HG02973 (cell line): ENCODE data around the gene ANKRD33B.
"Not testable (repeated sequence)": the region's sequence is repeated elsewhere in the genome, so short reads cannot be mapped to it uniquely, and the experiment has no call there.

Experiments
- ATAC-seq: cut with Tn5 transposase; IDR thresholded peaks from one replicate; pipeline ENCODE4 v1.9.1; 2021; ENCODE audit warnings: moderate library complexity; ENCODE audit not compliant: unreplicated experiment

ANKRD33B gene

DNA sequence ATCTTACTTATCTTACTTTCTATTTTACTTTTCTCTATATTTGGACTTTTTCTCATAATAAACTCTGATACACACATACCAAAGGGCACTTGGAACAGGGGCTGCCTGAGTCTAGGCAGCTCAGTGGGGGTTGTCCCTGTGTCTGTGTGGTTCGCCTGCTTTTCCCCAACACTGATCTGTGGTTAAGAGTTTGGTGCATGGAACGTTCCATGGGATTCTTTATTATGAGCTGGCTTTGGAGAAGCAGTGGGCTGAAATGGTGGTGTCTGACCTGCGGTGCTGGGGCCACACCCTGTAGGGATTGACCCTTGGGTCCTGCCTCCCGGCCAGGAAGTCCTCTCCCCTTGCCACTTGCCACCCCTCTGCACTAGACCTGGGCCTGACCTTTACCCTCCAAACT lies 47.4 kb downstream of the ANKRD33B start:
- ATAC-seq: no peak

DNA sequence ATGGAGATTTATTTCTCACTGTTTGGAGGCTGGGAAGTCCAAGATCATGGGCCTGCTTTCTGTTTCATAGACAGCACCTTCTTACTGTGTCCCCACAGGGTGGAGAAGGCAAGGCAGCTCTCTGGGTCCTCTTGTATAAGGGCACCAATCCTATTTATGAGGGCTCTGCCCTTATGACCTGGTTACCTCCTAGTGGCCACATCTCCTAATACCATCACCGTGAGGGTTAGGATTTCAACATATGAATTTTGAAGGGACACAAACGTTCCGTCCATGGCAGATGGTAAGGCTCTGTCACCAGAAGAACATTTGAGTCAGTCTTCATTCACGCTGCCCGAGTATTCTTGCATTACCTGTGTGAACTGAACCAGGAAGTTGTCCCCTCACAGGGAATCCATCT lies 48.4 kb downstream of the ANKRD33B start:
- no peak for ATAC-seq

DNA sequence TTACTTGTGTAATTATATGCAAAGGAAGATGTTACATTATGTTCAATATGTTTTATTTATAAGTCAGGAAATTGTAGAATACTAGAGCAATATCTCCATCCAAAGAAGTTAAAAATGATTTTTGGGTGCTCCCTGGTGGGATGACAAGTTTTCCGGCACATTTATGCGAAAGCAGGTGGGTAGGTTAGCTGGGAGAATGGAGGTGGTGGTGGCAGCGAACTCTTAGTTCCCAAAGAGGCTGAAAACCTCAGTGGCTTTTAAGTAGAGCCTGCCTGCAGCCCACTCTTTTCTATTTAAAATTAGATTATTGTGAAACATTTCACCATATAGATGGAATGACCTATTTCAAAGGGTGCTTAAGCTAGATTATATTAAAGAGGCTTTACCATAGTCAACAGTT lies 51.8 kb downstream of the ANKRD33B start:
- no peak for ATAC-seq

DNA sequence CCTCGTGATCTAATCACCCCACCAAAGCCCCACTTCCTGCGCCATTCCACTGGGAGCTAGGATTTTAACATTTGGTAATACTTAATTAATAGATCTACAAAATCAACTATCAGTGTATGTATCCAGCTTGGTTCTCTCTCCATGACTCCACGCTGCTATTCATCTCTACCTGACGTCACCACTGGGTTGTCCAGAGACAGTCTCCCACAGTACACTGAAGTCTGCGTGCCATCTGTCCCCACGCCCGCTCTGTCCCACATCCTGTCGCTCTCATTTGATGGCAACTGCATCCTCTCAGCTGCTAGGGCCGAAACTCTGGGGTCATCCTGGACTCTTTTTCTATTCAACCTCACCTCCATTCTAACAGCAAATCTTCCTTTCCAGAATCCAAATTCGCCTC lies 53.2 kb downstream of the ANKRD33B start:
- no peak for ATAC-seq

DNA sequence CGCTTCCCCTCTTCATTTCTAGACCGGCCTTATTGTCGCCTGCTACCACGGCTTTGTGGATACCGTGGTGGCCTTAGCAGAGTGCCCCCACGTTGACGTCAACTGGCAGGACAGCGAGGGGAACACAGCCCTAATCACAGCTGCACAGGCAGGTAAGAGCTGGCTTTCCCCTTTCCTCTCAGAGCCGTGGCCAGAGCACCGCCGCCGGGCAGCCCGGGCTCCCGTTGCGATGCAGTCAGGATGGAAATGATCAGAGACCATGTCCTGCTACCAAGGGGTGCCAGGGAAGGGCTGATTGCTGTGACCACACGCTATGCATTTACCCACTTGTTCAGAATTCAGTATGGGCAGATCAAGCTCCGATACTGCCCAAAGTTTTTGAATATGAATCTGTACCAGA lies 54.4 kb downstream of the ANKRD33B start:
- no peak for ATAC-seq

DNA sequence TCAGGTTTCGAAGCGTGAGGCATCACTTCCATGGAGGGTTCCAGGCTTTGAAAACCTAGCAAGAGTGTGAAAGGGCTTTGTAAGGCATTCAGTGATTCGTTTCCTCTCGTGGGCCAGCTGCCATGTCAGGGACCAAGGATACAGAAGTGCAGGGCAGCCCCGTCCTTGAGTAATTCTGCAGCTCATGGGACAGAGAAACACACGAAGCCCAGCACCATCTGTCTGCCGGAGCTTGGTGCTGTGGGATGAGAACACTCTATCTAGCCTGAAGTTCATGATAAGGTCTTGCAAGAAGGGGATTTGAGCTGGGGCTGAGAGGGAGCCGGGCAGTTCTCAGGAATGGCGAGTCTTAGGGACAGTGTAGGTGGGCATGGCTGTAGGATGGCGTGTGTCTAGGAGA lies 55.8 kb downstream of the ANKRD33B start:
- ATAC-seq: no peak

DNA sequence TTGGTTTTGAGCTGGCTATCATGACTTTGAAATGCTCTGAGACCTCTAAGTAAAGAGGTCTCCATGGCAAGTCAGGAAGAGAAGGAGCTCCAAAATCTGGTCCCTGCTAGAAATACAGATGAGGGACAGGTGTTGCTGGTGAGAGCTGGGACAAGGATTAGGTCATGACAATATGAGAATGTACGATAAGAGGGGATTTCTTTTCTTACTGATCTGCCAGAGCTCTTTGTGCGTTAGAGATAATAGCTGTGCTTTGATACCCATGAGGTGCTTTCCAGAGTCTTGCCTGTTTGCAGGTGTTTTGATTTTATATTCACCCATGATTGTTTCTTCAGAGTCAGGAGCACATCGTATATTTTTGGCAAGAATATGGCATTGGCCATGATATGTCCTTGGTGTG lies 56.5 kb downstream of the ANKRD33B start:
- ATAC-seq: no peak

DNA sequence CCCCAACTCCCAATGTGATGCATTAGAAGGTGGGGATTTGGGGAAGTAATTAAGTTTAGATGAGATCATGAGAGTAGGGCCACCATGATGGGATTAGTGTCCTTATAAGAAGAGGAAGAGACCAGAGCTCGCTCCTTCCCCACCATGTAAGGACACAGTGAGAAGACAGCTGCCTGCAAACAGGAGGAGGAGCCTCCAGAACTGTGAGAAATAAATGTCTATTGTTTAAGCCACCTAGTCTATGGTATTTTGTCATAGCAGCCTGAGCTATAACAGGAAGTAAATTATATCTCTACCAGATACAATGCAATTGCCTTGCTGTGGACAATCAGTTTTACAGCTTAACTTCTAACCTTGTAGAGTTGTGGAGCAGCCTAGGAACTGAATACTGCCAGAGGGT lies 58.0 kb downstream of the ANKRD33B start:
- no peak for ATAC-seq

DNA sequence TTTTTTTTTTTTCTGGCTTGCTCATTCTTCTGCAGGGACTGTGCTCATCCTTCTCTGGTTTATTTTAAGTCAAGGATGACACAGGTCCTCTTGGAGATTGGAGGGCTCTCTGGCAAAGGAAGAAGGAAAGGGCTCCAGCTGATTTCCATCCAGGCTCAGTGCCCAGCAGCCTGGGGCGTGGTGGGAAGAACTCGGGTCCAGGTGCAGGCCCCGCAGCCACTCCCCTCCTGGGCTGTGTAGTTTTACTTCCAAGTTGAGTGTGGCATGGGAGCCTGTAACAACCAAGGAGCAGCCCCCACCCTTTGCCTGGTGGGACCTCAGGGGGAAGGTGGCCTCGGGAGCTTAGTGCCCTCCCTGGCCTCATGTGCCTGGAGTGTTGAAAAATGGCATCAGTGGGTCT lies 58.9 kb downstream of the ANKRD33B start:
- no peak for ATAC-seq

DNA sequence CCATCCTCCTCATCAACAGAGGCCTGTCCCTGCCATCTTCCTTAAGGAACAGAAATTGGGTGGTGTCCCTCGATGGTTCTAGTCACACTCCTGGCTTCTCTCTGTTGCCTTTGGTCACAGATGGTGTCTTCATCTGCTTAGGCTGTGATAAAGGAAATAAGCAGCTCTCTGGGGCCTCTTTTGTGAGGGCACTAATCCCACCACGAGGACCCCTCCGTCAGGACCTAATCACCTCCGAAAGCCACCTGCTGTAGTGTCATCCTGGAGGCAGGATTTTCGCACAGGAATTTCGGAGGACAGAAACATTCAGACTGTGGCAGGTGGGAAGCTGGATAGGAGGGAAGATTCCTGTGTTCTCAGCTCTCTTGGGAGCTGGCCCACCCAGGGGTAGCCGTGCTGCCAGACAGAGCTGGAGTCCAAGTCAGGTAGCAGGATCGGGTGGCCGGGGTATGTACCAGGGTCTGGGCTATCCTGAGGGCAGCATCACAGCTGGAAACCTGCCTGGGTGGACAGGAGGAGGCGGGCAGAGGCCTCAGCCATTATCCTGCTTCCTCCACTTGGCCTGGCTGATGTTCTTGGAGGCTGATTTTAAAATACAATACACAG lies 59.5 kb downstream of the ANKRD33B start:
- no peak for ATAC-seq

DNA sequence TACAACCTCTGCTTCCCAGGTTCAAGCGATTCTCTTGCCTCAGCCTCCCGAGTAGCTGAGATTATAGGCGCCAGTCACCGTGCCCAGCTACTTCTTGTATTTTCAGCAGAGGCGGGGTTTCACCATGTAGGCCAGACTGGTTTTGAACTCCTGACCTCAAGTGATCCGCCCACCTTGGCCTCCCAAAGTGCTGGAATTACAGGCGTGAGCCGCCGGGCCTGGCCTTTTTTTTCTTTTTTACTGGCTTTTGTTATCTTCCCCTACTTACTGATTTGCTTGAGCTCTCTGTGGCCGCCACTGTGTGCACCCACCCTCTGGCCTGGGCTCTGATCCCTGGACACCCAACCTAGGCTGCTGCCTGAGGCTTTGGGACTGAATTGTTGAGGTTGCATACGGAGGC lies 60.3 kb downstream of the ANKRD33B start:
- no peak for ATAC-seq

DNA sequence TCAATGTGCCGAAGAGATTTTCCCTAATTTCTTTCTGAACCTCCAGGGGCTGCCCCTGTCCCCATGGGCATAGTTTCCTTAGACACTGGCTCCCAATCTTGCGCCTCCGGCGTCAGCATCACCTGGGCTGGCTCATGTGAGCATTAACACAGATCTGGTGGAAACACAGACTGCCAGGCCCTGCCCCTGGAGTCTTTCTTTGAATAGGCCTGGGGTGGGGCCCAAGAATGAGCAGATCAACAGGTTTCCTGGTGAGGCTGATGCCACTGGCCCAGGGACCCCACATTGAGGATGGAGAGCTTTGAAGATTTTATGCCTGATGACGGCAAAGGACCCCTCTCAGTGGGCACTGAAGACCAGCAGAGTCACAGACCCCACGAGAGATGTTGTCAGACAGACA lies 60.8 kb downstream of the ANKRD33B start:
- no peak for ATAC-seq

DNA sequence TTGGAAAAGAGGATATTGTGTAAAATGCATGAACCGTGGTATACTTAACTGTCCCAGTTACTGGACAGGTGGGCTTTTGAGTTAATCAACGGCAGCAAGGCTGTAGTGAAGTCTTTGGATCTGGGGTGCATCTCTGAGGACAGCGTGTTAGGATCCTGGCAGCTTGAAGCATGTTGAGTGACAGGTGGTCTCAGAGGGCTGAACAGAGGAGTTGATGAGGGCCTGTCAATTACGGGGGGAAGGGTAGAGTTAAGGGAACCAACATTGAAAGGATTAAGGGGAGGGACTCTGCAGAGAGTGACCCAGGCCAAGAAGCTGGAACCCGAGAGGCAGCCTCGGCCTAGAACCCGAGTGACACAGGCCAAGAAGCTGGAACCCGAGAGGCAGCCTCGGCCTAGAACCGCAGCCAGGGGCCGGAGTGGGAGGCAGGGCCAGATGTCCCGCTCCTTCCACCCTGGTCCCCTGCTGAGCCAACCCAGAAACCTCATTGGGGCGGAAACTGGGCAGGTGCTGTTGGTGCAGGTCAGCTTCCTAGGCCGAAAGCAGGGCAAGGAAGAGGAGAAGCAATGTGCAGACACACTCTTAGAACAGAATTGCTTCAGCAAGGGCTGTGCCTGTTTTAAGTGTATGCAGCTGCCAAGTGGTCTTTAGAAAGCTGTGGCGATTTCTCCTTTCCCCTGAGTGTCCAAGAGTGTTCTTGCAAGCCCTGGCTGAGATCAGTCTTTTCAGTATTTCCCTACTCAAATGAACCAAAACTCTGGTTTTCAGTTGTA lies 62.0 kb downstream of the ANKRD33B start:
- ATAC-seq: no peak

DNA sequence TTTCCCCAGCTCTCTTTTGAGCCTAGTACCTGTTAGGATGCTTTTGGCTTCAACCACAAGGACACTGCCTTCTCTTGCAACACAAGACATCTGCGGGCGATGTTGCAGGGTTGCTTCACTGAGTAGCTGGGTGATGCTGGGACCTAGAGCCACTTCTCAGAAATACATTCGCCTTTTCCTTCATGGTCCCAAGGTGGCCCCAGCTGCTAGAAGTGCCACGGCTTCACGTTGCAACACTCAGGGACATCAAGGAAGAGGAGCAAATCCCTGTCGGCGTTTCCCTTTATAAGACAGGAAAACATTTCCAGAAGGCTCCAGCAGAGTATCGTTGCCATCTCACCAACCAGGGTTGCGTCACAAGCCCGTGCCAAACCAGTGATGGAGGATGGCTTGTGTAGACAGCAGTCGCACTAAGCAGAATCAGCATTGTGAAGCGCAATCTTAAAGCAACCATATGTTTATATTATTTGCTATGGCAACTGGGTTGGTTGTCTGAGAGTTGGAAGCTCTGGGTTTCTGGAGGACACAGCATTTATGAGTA lies 62.7 kb downstream of the ANKRD33B start:
- no peak for ATAC-seq

DNA sequence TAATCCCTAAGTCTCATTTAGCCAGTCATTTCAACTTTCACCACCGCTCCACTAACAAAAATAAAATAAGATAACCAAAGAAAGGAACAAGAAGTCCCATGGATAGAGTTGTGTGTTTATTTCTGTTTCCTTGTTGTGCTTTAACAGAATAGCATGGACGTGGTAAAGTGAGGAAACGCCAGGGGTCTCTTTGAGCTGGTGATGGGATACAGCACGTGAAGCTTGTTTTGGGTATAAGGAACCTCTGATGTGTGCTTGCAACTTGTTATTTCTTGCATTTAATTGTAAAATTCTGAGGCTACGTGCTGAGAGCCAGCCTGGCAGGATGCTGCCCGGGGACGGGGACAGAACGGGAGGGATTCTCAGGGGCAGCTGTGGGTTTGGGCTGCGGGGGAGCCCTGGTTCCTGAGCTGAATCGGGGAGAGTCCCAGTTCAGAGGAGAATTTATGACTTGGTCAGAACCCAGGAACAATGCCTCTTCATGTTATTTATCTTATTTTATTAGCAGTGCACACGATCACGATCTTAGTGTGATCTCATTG lies 63.4 kb downstream of the ANKRD33B start:
- ATAC-seq: no peak

DNA sequence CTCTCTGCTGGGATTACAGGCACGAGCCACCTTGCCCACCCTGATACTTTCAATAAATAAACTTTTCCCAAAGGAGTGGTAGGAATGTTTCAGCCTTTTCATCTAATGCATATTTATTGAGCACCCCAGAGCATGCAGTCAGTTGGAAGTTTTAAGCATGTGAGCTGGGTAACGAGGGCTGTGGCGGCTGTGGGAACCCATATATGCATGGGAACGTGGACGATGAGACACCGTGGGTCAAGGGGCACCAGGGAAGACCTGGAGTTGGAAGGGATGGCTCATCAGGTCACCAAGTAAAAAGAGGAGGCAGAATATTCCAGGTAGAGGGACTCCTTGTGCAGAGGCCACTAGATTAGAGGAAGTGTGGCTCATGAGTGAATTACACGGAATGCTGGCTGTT lies 64.7 kb downstream of the ANKRD33B start:
- no peak for ATAC-seq

DNA sequence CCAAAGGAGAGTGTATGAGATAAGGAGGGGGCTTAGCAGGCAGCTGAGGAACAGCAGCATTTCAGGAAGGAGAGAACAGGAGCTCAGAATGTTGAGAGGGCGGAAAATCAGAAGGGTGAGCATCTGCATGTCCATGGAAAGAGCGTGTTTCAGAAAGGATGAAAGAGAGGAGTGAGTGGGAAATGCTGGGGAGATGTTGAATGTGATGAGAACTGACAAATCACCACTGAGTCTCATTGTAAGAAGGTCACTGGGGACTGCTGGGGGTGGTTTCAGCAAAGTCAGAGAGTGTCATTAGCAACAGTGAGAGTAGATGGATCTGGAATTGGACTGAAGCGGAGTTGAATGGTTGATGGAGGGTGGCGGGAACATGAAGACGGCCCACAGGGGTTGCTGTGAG lies 65.8 kb downstream of the ANKRD33B start:
- ATAC-seq: no peak

DNA sequence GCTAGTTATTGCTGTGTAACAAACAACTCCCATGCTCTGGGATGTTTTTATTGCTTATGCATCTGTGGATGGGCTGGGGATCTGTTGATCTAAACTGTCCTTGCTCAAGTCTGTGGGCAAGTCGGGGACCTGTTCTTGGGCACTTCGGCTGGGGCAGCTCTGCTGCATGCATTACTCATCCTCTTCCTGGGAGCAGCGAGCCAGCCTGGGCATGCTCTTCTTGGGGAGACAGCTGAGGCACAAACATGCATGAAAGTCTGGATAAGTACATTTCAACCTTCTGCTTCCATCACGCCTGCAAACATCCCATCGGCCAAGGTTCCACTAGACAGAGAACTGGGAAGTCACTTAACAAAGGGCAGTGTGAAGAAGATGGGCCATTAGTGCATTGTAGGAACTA lies 66.3 kb downstream of the ANKRD33B start:
- ATAC-seq: no peak

DNA sequence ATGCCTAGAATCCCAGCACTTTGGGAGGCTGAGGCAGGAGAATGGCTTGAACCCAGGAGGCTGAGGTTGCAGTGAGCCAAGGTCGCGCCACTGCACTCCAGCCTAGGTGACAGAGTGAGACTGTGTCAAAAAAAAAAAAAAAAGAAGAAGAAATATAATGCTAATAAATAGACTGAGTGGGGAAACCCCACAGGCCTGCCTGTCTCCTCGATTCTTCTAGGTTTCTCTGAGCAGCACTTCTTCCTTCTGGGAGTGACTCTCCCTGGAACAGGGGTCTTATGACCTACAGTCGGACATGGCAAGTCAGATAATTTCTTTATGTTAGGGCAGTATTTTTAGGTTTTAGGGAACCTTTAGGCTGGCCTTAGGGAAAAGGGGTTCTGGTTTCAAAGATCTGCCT lies 66.9 kb downstream of the ANKRD33B start:
- ATAC-seq: not testable (repeated sequence)

DNA sequence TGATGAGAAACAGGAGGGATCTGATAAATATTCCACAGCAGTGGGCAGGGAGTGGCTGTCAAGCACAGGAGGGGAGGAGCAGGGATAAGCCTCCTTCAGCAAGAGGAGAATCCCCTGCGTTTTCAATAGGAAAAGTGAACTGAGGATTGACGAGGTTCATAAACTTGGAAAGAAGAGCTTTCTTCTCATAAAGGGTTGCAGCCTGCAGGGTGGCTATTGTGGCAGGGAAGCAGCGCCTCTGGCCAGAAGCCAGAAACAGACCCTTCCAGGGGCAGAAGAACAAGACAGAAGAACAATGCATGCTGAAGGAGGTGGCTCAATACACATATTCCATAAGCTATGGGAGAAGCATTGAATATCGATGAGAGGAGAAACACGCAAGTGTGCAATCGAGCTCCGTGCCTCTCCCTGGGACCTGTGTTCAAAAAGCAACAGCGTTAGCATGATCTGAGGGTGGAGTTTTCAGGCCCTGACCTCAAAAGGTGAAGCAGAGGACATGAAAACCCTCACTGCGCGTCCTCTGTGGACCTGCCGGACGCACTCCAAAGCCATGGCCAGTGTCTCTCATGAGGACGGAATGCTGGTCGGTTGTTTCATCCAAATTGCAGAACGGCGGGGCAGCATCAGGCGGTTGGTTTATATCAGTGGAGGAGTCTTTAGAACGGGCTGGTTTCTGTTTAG lies 67.6 kb downstream of the ANKRD33B start:
- peak; percentile 3 for ATAC-seq

DNA sequence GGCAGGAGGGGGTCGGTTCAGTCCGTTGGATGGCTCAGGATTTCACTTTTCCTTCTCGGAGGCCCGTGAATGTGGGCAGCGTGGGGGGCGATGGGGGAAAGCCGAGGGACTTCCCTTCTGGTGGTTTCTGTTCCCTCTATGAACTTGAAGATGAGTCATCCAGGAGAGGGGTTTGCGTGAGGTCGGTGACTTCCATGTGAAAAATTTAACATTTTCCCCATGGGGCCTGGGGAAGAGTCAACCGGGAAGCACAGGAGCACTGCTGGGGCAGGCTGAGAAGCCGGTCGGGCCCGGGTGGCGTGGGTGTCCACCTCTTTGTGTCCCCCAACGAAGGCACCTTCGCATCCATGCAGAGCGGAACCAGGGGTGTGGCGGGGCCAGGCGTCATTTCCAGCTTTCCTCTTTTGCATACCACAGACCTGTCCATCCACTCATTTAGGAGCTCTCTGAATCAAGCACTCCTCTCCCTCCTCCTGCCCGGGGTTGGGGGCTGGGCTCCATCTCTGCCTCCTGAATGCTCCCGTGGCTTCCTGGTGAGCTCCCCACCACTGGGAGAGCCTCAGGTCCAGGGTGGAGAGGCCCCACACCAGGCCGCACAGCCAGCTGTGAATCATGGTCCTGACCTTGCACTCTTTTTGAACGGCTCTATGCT lies 68.4 kb downstream of the ANKRD33B start:
- peak; percentile 38 for ATAC-seq
